PC-9 (cell line): ENCODE measurements around the gene G3BP1. TPM values are rescaled to one million over a fixed set of nuclear protein-coding genes. Genes with fewer than 3 reads are reported as not detected.

ENCODE experiments used
- BruUV-seq: library from RNA; stranded (reverse); fragments of 400-500 nt; replicated peaks from 2 replicates; lab custom pipeline; 2021; lab: Mats Ljungman, UMichigan
- CTCF ChIA-PET: fragments of 300-600 bp; sonication (Branson Sonifier 250); formaldehyde crosslinking; loops from one replicate; lab custom pipeline; 2022; ENCODE audit warnings: antibody characterized with exemption; lab: Charles Lee
- POLR2A ChIA-PET: fragments of 300-600 bp; sonication (Branson Sonifier 250); formaldehyde crosslinking; loops from one replicate; lab custom pipeline; 2022; ENCODE audit warnings: antibody characterized with exemption; ENCODE audit not compliant: unreplicated experiment; lab: Charles Lee
- DNase-seq, 2 experiments: peaks; one replicate each; pipeline versions ENCODE4 v3.0.0 to v3.0.0-alpha.2; 2015 to 2022; ENCODE audit warnings: mixed read lengths in 1 of 2
- H2AFZ ChIP-seq: fragments of 200-600 bp; sonication (generic); 2 replicates; pipeline ENCODE4 v1.8.1; 2017; ENCODE audit warnings: antibody characterized with exemption
- H3F3A ChIP-seq: fragments of 200-600 bp; sonication (generic); 2 replicates; pipeline ENCODE4 v1.8.1; 2017; ENCODE audit warnings: antibody characterized with exemption, mild to moderate bottlenecking, low read depth; ENCODE audit not compliant: insufficient read depth
- H3K27ac ChIP-seq: fragments of 200-600 bp; sonication (generic); 2 replicates; pipeline ENCODE4 v1.6.1; 2016; ENCODE audit warnings: mixed run types
- H3K27me3 ChIP-seq: fragments of 200-600 bp; sonication (generic); 2 replicates; pipeline ENCODE4 v1.6.1; 2016; ENCODE audit warnings: low read depth, mixed run types; ENCODE audit not compliant: insufficient read depth
- H3K36me3 ChIP-seq: fragments of 200-600 bp; sonication (generic); 2 replicates; pipeline ENCODE4 v1.6.1; 2016; ENCODE audit warnings: low read depth, mixed run types
- H3K4me1 ChIP-seq: fragments of 200-600 bp; sonication (generic); replicated peaks from 2 replicates; pipeline ENCODE4 v1.6.1; 2016; ENCODE audit warnings: mixed run types; ENCODE audit not compliant: insufficient read depth
- H3K4me2 ChIP-seq: fragments of 200-600 bp; sonication (generic); 2 replicates; pipeline ENCODE4 v1.6.1; 2017; ENCODE audit warnings: mixed run types
- H3K4me3 ChIP-seq: fragments of 200-600 bp; sonication (generic); 2 replicates; pipeline ENCODE4 v1.6.1; 2016; ENCODE audit warnings: mixed run types
- H3K79me2 ChIP-seq: fragments of 200-600 bp; sonication (generic); 2 replicates; pipeline ENCODE4 v1.6.1; 2017; ENCODE audit warnings: low read depth, mixed run types
- H3K9me2 ChIP-seq: fragments of 200-600 bp; sonication (generic); 2 replicates; pipeline ENCODE4 v1.8.1; 2017; ENCODE audit warnings: mild to moderate bottlenecking; ENCODE audit not compliant: insufficient read depth
- H3K9me3 ChIP-seq: fragments of 200-600 bp; sonication (generic); 2 replicates; pipeline ENCODE4 v1.8.1; 2016; ENCODE audit warnings: low read depth; ENCODE audit not compliant: insufficient read depth
- H4K20me1 ChIP-seq: fragments of 200-600 bp; sonication (generic); 2 replicates; pipeline ENCODE4 v1.8.1; 2017; ENCODE audit not compliant: insufficient read depth
- CTCF ChIP-seq: fragments of 200-600 bp; sonication (generic); conservative IDR thresholded peaks from 2 replicates; pipeline ENCODE4 v1.6.1; 2017; ENCODE audit warnings: mixed run types, antibody characterized with exemption, mild to moderate bottlenecking, moderate library complexity
- EZH2 ChIP-seq: fragments of 200-600 bp; sonication (generic); IDR thresholded peaks from 2 replicates; pipeline ENCODE4 v1.8.0; 2017; ENCODE audit warnings: antibody characterized with exemption, low read depth
- intact Hi-C: fragments of 100-400 bp; cut with micrococcal nuclease; formaldehyde crosslinking; loops from one replicate; pipeline ENCODE4 v1.10.0; 2022; ENCODE audit not compliant: unreplicated experiment
- total RNA-seq: library from RNA; stranded (reverse); gene quantifications from 2 replicates; pipeline ENCODE4 v1.2.3, GENCODE V29; 2021

Gene G3BP1
- total RNA-seq, 1 experiment from 2014 or later, result 254 TPM

- no peaks in the 10 kb centered on the region for H3K27me3 ChIP-seq
- DNase-seq, result no peak
- intact Hi-C loops, result no loop called here
These were observed 28.8 kb downstream of the G3BP1 start for GRCh38 chr5:151800532-151800931.

GRCh38 chr5:151805414-151806223 is 33.9 kb downstream of the G3BP1 start:
- H3K4me2 ChIP-seq, result no peak overlapping the region
- no peak for DNase-seq
- H3K27me3 ChIP-seq, result no peaks in the 10 kb centered on the region
- POLR2A ChIA-PET, result no interaction called here
- peaks cover 79% of the 10 kb centered on the region for H3K36me3 ChIP-seq
- no peaks in the 10 kb centered on the region for H3K9me3 ChIP-seq
- intact Hi-C loops, result loop anchor here (2.0 kb wide), 1 partner anchor 23 kb away; no protein-coding TSS in a partner anchor
- H3K4me1 ChIP-seq, result no peaks in the 10 kb centered on the region
- H4K20me1 ChIP-seq, result peaks cover 52% of the 10 kb centered on the region
- H3K9me2 ChIP-seq, result no peaks in the 10 kb centered on the region
- H3F3A ChIP-seq, result peaks cover 41% of the 10 kb centered on the region; the same call in 1 of the 2 replicates
- no peak overlapping the region for H3K4me3 ChIP-seq
- CTCF ChIA-PET, result no interaction called here
- no peak overlapping the region for H3K27ac ChIP-seq
- peaks cover 33% of the 10 kb centered on the region; the same call in 1 of the 2 replicates for H3K79me2 ChIP-seq
- BruUV-seq, result no TSS peak
- TF ChIP-seq CTCF, result no peak
- no peak for TF ChIP-seq EZH2
- H2AFZ ChIP-seq, result no peak overlapping the region

More at GRCh38 chr5:151800532-151800931, 28.8 kb downstream of the G3BP1 start:
- TF ChIP-seq CTCF, result no peak
- TF ChIP-seq EZH2, result no peak
- ChIA-PET CTCF (no interaction called here), POLR2A (no interaction called here)
- peaks cover 48% of the 10 kb centered on the region; the same call in 1 of the 2 replicates for H3F3A ChIP-seq
- BruUV-seq, result no TSS peak
- H3K36me3 ChIP-seq, result peaks cover 71% of the 10 kb centered on the region
- no peaks in the 10 kb centered on the region for H3K4me1 ChIP-seq
- H3K9me2 ChIP-seq, result no peaks in the 10 kb centered on the region
- H3K4me3 ChIP-seq, result no peak overlapping the region
- H3K9me3 ChIP-seq, result no peaks in the 10 kb centered on the region
- peaks cover 60% of the 10 kb centered on the region for H3K79me2 ChIP-seq
- H3K27ac ChIP-seq, result no peak overlapping the region
- H2AFZ ChIP-seq, result no peak overlapping the region
- H3K4me2 ChIP-seq, result no peak overlapping the region
- peaks cover 85% of the 10 kb centered on the region for H4K20me1 ChIP-seq

GRCh38 chr5:151808451-151809169 is 36.9 kb downstream of the G3BP1 start:
- H2AFZ ChIP-seq, result no peak overlapping the region
- no peaks in the 10 kb centered on the region for H3K9me2 ChIP-seq
- intact Hi-C loops, result no loop called here
- H3K79me2 ChIP-seq, result peaks cover 35% of the 10 kb centered on the region; the same call in 1 of the 2 replicates
- DNase-seq, result no peak
- TF ChIP-seq CTCF (no peak), EZH2 (no peak)
- H3K27ac ChIP-seq, result no peak overlapping the region
- H3K4me2 ChIP-seq, result no peak overlapping the region
- no peaks in the 10 kb centered on the region for H3K27me3 ChIP-seq
- CTCF ChIA-PET, result no interaction called here
- H3K4me3 ChIP-seq, result no peak overlapping the region
- H3K9me3 ChIP-seq, result no peaks in the 10 kb centered on the region
- POLR2A ChIA-PET, result no interaction called here
- no TSS peak for BruUV-seq
- peaks cover 27% of the 10 kb centered on the region for H4K20me1 ChIP-seq
- H3K4me1 ChIP-seq, result no peaks in the 10 kb centered on the region
- peaks cover 91% of the 10 kb centered on the region for H3K36me3 ChIP-seq
- peaks cover 45% of the 10 kb centered on the region; the same call in 1 of the 2 replicates for H3F3A ChIP-seq
